Islet precursor cell (in vitro differentiated cells): ENCODE results near the gene RELA.
A peak's percentile ranks its signal among the peaks of the same experiment; 100 is the strongest.
"Not testable (repeated sequence)": the region's sequence is repeated elsewhere in the genome, so short reads cannot be mapped to it uniquely, and the experiment has no call there.

ENCODE experiments used
- DNase-seq: peaks from one replicate; pipeline ENCODE4 v3.0.0-alpha.2; 2018

RELA gene

GRCh38 chr11:65646958-65647701, 15.6 kb downstream of the RELA start:
- DNase-seq = peak; percentile 69

DNA sequence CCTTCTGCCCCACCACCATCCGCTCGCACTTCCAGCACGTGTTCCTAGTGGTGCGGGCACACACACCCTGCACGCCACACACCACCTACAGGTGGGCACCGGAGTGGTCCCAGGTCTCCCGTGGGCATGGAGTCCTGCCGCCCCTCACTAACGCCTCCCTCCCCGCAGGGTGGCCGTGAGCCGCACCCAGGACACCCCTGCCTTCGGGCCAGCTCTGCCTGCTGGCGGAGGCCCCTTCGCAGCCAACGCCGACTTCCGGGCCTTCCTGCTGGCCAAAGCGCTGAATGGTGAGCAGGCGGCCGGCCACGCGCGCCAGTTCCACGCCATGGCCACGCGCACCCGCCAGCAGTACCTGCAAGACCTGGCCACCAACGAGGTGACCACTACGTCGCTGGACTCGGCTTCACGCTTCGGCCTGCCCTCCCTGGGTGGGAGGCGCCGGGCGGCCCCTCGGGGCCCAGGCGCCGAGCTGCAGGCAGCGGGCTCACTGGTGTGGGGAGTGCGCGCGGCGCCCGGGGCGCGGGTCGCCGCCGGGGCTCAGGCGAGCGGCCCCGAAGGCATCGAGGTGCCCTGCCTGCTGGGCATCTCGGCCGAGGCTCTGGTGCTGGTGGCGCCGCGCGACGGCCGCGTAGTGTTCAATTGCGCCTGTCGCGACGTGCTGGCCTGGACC, 16.3 kb downstream of the RELA start:
- no peak for DNase-seq

DNA sequence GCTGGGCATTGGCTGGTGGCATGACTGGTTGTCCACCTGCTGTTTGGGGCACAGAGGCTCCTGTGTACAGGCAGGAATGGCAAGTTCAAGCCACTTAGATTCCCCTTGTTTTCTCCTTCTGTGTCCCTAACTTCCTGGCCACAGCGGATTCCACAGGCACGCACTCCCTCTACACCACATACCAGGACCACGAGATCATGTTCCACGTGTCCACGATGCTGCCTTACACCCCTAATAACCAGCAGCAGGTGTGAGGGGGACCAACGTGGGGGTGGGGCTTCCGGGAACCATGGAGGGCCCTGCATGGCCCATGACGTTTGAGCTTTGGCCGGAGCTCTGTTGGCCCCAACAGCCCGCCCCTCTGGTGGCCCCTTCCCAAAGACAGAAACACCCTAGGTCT, 17.0 kb downstream of the RELA start:
- no peak for DNase-seq

DNA sequence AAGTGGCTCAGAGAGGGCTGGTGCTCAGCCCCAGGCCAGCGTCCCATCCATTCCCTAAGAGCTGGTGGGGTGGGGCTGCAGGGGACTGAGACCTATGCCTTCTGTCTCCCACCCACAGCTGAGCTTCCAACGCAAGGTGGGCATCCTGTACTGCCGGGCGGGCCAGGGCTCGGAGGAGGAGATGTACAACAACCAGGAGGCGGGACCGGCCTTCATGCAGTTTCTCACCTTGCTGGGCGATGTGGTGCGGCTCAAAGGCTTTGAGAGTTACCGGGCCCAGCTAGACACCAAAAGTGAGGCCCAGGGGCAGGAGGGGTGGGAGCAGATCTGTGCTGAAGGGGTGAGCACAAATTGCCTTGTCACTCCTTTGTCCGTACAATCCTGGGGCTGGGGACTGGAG, 17.9 kb downstream of the RELA start:
- DNase-seq = no peak

- no peak for DNase-seq
These were observed 18.7 kb downstream of the RELA start for GRCh38 chr11:65643971-65644370.

GRCh38 chr11:65642014-65642671, 20.6 kb downstream of the RELA start:
- no peak for DNase-seq

- DNase-seq = no peak
These were observed 21.3 kb downstream of the RELA start for GRCh38 chr11:65641297-65642013.

DNA sequence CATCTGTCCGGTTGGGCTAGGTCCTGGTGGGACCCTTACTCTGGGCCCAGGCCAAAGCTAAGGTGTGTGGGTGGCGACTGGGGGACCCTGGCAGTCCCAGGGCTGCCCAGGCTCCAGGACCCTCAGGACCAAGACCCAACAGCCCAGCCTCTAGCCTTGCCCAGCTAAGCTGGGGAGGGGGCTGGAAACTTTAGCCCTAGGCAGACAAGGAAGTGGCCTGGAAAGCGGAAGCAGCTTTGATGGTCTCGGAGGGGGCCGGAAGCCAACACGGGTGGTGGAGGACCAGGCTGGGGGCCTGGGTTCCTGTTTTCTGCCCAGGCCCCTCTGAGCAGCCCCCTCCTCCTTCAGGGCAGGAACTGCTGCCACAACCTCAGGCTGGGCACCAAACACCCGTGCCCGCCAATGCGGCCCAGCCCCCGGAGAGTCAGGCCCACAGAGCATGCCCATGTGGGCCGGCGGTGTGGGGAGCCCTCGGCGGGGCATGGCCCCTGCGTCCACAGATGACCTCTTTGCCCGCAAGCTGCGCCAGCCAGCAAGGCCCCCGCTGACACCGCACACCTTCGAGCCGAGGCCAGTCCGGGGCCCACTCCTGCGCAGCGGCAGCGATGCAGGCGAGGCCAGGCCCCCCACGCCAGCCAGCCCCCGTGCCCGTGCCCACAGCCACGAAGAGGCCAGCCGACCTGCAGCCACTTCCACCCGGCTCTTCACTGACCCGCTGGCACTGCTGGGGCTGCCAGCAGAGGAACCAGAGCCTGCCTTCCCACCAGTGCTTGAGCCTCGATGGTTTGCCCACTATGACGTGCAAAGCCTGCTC, 22.0 kb downstream of the RELA start:
- DNase-seq = no peak

DNA sequence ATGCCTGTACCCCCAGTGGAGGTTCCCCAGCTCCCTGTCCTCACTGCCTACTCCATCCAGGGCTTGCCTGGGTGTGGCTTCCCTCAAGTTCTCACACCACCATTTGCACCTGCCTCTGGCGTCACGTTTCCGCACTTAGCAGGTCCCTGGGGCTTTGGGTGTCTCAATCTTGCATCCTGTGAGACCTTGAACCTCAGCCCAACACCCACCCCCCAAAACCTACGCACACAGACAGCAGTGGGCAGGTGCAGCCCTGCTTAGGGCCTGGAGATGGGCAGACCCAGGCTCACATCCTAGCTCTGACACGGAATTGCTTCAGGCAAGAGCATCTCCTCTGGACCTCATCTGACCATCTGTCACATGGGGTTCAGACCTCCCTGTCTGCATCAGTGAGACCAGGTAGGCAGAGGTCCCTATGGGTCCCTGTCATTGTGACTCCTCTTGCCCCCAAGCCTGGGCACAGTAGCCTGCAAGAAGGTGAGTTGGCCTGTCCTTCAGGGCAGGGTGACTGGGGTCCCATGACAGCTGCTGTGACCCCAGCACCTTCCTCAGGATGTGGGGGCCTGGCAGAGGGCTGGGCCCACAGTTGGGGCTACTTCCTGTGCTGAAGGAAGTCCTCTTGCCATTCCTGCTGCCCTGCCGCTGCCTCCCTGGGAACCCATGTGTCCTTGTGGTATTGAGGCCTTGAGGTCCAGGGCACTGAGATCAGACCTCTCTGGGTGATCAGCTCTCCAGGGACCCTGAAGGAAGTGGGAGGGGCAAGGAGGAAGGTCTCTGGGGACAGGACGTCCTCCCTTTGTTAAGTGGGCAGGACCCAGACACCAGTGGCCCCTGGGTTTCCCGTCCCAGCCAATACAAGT, 22.9 kb downstream of the RELA start:
- DNase-seq = no peak

DNA sequence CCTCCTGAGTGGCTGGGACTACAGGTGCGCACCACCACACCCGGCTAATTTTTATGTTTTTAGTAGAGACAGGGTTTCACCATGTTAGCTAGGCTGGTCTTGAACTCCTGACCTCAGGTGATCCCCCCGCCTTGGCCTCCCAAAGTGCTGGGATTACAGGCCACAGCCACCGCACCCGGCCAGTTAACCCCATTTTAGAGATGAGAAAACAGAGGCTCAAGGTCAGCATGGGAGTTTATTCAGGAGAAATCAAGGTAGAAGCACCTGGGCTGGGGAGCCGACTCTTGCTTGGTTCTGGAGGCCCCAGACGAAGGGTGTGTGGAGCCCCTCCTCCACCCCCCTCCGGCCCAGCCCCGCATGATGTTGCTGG, 23.5 kb downstream of the RELA start:
- DNase-seq = not testable (repeated sequence)

DNA sequence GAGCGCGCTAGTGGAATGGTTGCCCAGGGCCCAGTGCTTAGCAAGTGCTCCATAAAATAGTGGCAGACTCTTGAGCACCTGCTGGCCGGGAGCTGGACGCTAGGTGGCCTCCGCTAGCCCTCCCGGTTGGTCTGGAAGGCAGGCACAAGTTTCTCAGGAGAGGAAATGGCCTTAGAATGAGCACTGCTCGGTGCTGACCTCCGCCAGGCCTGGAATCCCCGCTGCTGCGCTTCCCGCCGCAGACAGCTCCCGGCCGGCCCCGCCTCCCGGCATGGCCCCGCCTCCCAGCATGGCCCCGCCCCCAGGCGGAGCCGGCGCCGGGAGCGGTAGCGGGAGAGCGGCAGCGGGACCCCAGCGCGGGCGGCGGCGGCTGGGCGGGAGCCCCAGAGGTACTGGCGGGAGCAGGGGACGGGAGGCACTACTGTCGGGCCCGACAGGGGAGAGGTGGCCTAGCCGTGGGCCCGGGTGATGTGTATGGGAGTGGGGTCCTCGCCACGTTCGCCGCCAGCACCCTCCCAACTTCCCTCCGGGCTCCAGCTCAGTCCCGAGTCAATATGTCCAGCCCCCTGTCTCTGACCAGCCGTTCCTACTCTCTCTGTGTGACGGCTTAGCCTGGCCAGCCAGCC, 24.8 kb downstream of the RELA start, which contains the start of gene SIPA1:
SIPA1 (plus strand) TSS at position 308 of the 626 bp plus-strand sequence. CDS start 2,821 bp downstream, outside the sequence.
- peak; percentile 98 for DNase-seq

DNA sequence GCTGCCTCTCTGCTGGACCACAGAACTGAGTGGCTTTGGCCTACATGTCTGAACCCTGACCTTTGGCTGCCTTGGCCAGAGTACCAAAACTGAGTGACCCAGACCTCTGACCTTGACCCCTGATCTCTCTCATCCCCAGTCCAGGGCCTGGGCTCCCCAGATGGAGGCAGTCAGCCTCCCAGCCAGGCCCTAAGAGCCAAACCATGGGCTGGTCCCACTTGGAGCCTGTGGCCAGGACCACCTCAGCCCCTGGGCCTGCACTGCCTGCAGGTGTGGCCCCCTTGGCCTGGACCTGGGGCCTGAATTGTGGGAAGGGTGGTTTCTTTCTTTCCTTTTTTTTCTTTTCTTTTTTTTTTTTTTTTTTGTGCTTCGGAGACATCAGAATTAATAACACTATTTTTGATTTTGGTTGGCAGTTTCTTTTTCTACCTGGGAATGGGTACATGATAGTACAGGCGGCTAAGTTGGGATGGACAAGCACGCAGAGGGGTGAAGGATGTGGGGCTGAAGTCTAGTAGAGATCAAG, 25.6 kb downstream of the RELA start:
- no peak for DNase-seq

DNA sequence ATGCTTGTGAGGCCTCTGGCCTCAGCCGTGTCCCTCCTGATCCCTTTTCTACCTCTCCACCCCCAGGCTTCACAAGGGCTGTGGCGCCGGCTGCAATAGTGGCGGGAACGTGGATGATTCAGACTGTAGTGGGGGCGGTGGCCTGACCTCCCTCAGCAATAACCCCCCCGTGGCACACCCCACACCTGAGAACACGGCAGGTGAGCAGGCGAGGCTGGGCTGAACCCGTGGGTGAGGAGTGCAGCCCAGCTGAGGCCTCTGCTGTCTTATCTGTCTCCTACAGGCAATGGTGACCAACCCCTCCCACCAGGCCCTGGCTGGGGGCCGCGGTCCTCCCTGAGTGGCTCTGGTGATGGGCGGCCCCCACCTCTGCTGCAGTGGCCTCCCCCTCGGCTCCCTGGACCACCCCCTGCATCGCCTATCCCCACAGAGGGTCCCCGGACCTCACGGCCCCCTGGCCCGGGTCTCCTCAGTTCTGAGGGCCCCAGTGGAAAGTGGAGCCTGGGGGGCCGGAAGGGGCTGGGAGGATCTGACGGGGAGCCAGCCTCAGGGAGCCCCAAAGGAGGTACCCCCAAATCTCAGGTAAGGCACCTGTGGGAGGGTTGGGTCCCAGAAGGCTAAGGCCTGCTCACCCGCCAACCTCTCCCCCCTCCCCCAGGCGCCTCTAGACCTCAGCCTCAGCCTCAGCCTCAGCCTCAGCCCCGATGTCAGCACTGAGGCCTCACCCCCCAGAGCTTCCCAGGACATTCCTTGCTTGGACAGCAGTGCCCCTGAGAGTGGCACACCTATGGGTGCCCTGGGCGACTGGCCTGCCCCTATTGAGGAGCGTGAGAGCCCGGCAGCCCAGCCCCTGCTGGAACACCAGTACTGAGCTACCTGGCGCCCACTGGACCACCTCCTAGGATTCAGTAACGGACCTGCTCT, 26.3 kb downstream of the RELA start:
- no peak for DNase-seq

- no peak for DNase-seq
These were observed 27.6 kb downstream of the RELA start for GRCh38 chr11:65634905-65635731.

DNA sequence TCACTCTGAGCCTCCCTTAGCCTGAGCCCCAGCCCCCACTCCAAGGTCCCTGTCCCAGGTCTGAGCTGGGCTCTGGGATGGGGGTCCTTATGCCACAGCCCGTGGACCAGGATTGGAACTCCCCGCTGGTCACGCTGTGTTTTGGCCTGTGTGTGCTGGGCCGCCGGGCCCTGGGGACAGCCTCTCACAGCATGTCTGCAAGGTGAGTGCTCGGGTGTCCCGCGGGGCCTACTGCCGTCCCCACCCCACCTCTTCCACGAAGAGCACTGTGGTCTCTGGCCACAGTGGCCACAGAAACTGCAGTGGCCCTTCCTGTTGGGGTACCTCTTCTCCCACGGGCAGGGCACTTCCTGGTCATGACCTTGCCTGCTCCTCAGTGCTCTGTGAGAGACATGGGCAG, 28.3 kb downstream of the RELA start:
- DNase-seq = no peak

DNA sequence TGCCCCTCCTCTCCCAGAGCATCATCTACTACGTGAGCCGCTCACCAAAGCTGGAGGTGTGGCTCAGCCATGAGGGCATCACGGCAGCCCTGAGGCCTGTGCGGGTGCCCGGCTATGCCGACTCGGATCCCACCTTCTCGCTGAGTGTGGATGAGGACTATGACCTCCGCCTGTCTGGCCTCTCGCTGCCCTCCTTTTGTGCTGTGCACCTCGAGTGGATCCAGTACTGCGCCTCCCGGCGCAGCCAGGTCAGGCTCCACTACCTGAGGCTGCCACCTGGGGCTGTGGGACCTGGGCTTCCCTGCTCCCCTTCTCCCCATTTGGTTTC, 28.6 kb downstream of the RELA start:
- no peak for DNase-seq

GRCh38 chr11:65633390-65634108, 29.2 kb downstream of the RELA start:
- no peak for DNase-seq

- DNase-seq = no peak
These were observed 32.5 kb downstream of the RELA start for GRCh38 chr11:65630215-65630614.
